Tibial artery (tissue), 4 donors: ENCODE data around the gene LRFN5.

Experiments used
- DNase-seq, 2 donors: peaks; one replicate each; pipeline ENCODE4 v3.0.0-alpha.2; 2019
- H3K27ac ChIP-seq, 2 donors: fragments of 200-600 bp; sonication (generic) in 1 of 2; 1 replicate in 1 of 2; 2 replicates in 1 of 2; pipeline ENCODE4 v1.5.1; 2018 to 2019; ENCODE audit warnings: mild to moderate bottlenecking in 1 of 2
- H3K27me3 ChIP-seq, 2 donors: fragments of 200-600 bp; sonication (generic) in 1 of 2; one replicate each; pipeline versions ENCODE4 v1.5.1 to v1.6.0; 2016 to 2019
- H3K36me3 ChIP-seq, 3 donors: fragments of 200-600 bp; sonication (generic) in 2 of 3; one replicate each; pipeline ENCODE4 v1.5.1; 2016 to 2019; ENCODE audit warnings: mild to moderate bottlenecking in 2 of 3
- H3K4me1 ChIP-seq, 4 donors: fragments of 200-600 bp; sonication (generic) in 2 of 4; 1 replicate in 3 of 4; 2 replicates in 1 of 4; pipeline ENCODE4 v1.5.1; 2016 to 2019
- H3K4me3 ChIP-seq, 2 donors: fragments of 200-600 bp; sonication (generic) in 1 of 2; 1 replicate in 1 of 2; 2 replicates in 1 of 2; pipeline ENCODE4 v1.5.1; 2018 to 2019; ENCODE audit warnings: mild to moderate bottlenecking in 2 of 2
- H3K9me3 ChIP-seq, 3 donors: fragments of 200-600 bp; sonication (generic) in 1 of 3; one replicate each; pipeline ENCODE4 v1.5.1; 2016 to 2019
- intact Hi-C: fragments of 100-400 bp; cut with DNase I; formaldehyde crosslinking; loops from one replicate; pipeline ENCODE4 v1.15.0; 2023; ENCODE audit warnings: low total_unique reads
- TF ChIP-seq, protein P1 (sequence below), 2 experiments: fragments of 200-600 bp in 1 of 2; fragments of 450-650 bp in 1 of 2; IDR thresholded peaks; one replicate each; pipeline ENCODE4 v1.5.1; 2017 to 2019; ENCODE audit warnings: antibody characterized with exemption in 2 of 2, mild to moderate bottlenecking in 1 of 2, moderate library complexity in 1 of 2

Gene LRFN5

DNA sequence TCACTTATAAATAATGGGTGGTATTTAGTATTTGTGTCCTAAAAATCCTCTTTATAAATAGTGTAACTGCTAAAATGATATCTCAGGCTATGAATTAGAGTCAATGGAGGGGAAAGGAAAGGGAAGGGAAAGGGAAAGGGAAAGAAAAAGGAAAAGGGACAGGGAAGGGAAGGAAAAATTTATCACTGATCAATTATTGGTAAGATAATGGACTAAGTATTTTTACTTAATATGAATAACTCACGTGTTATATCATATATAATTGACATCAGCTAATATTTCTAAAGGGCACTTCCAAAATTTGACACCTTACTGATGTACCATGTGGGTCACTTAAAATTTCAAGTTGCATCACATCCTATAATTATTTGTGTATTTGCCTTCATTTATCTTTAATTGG is 193.1 kb downstream of the LRFN5 start:
- no peak overlapping the region for H3K4me3 ChIP-seq
- no peak for DNase-seq
- TF ChIP-seq, protein P1, sequence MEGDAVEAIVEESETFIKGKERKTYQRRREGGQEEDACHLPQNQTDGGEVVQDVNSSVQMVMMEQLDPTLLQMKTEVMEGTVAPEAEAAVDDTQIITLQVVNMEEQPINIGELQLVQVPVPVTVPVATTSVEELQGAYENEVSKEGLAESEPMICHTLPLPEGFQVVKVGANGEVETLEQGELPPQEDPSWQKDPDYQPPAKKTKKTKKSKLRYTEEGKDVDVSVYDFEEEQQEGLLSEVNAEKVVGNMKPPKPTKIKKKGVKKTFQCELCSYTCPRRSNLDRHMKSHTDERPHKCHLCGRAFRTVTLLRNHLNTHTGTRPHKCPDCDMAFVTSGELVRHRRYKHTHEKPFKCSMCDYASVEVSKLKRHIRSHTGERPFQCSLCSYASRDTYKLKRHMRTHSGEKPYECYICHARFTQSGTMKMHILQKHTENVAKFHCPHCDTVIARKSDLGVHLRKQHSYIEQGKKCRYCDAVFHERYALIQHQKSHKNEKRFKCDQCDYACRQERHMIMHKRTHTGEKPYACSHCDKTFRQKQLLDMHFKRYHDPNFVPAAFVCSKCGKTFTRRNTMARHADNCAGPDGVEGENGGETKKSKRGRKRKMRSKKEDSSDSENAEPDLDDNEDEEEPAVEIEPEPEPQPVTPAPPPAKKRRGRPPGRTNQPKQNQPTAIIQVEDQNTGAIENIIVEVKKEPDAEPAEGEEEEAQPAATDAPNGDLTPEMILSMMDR (IDR thresholded peaks at IDR 0.05), result no peak
- no peaks in the 10 kb centered on the region for H3K9me3 ChIP-seq
- intact Hi-C loops, result no loop called here
- no peaks in the 10 kb centered on the region for H3K4me1 ChIP-seq
- H3K27ac ChIP-seq, result no peak overlapping the region
- H3K27me3 ChIP-seq, result no peaks in the 10 kb centered on the region
- no peaks in the 10 kb centered on the region for H3K36me3 ChIP-seq

DNA sequence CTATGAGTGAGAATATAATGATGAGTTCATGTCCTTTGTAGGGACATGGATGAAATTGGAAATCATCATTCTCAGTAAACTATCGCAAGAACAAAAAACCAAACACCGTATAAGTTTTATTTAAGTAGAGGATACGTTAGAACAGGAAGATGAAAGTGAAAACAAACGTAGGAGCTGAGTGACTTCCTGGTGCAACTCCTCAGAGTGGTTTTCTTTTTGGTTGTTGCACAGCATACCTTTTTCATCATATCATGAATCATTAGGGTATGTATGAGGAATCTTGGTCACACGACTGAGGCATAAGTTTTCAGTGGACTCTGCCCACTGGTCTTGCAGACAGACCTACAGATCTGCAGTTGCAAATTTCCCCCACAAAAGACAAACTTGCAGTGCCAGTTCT is 199.0 kb downstream of the LRFN5 start:
- Histone ChIP-seq H3K27ac (no peak overlapping the region), H3K9me3 (no peaks in the 10 kb centered on the region), H3K27me3 (no peaks in the 10 kb centered on the region), H3K4me3 (no peak overlapping the region), H3K36me3 (no peaks in the 10 kb centered on the region), H3K4me1 (no peaks in the 10 kb centered on the region)
- TF ChIP-seq, protein P1 (IDR thresholded peaks at IDR 0.05), result no peak
- intact Hi-C loops, result no loop called here
- no peak for DNase-seq

DNA sequence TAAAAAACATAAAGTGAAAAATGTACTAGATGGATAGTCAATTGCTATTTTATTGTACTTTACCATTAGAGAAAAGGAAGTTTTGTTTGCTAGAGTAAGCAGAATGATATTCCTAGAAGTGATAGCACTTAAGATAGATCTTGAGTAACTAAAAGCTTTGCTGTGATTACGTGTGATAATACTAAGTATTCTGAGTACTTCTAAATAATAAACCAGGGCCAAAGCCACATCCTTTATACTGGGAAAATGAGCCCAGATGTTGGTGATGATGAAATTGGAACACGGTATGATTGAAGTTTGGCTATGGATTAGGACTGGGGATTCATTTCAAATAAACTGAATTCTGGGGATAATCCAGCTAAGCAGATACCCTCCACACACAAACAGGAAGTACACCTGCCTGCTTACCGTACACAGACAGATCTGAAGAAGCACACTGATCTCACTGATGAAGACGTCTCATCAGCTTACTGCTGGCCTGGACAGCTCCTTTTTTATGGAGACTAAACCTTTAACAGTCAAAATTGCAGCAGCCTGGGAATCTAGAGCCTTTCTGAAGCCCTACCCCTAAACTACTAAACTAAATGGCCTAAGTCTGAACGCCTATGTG is 199.8 kb downstream of the LRFN5 start:
- Histone ChIP-seq H3K4me3 (no peak overlapping the region), H3K4me1 (no peaks in the 10 kb centered on the region)
- intact Hi-C loops, result no loop called here

DNA sequence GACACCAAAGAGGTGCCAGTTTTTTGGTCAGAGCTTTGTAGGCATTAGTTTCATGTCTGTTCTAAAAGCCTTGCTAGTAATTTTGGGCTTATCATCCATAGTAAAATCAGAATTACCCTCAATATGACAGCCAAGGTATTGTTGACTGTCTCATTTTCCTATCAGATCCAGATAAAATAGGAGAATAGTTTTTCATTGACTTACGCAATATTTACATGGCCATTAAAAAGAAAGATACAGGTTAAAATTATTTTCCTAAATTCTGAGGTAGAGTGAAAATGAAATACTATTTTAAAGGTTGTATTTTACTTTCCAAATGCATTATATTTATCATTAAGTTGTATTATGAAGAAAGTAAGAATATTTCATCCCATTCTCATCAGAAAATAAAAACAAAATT is 203.7 kb downstream of the LRFN5 start:
- no peak for DNase-seq
- TF ChIP-seq, protein P1 (IDR thresholded peaks at IDR 0.05), result no peak
- Histone ChIP-seq H3K9me3 (no peaks in the 10 kb centered on the region), H3K27ac (no peak overlapping the region), H3K4me3 (no peak overlapping the region), H3K27me3 (no peaks in the 10 kb centered on the region), H3K36me3 (no peaks in the 10 kb centered on the region), H3K4me1 (no peaks in the 10 kb centered on the region)
- intact Hi-C loops, result no loop called here

More for the DNA sequence above, 199.8 kb downstream of the LRFN5 start:
- no peaks in the 10 kb centered on the region for H3K27me3 ChIP-seq
- TF ChIP-seq, protein P1 (IDR thresholded peaks at IDR 0.05), result no peak
- H3K36me3 ChIP-seq, result no peaks in the 10 kb centered on the region
- no peak overlapping the region for H3K27ac ChIP-seq
- H3K9me3 ChIP-seq, result no peaks in the 10 kb centered on the region
- no peak for DNase-seq

DNA sequence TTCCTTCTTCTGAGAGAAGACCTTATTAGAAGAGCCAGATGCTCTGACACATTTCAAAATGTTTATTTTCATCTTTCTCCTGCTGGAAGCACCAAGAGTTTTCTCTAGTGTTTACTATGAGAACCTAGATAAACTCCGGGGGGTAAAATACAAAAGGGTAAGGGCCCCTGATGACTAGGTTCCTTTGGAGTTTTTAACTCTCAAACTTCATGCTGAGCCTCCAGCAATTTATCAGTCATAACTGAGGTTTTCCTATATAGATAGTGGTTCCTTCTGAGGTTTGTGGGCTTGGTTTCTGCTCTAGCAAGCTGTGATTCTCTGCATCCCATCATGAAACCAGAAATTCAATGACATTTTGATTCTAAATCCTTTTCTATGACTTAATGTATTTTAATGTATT is 210.9 kb downstream of the LRFN5 start:
- no peaks in the 10 kb centered on the region for H3K36me3 ChIP-seq
- H3K27me3 ChIP-seq, result no peaks in the 10 kb centered on the region
- no peak for DNase-seq
- H3K4me1 ChIP-seq, result no peaks in the 10 kb centered on the region
- no peak overlapping the region for H3K27ac ChIP-seq
- no peaks in the 10 kb centered on the region for H3K9me3 ChIP-seq
- TF ChIP-seq, protein P1 (IDR thresholded peaks at IDR 0.05), result no peak
- intact Hi-C loops, result no loop called here
- no peak overlapping the region for H3K4me3 ChIP-seq

DNA sequence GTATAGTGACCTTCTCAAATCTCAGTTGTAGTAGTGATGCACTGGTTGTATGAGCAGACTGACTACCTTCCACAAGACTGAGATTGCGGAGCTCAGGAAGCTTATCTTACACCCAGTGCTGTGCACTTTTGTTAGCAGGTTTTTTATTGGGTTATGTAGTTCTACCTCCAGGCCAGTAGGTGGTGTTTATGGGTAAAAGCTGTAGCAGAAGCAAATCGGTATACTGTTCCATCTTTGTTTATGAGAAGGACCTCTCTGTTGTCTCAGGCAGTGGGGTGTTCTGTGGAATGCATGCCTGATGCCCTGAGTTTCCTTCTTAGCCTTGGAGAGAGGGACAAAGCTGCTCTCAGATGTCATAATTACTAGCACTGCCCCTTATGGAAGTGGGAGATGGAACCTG is 217.8 kb downstream of the LRFN5 start:
- Histone ChIP-seq H3K4me1 (no peaks in the 10 kb centered on the region), H3K27ac (no peak overlapping the region), H3K9me3 (no peaks in the 10 kb centered on the region), H3K36me3 (no peaks in the 10 kb centered on the region), H3K4me3 (no peak overlapping the region), H3K27me3 (no peaks in the 10 kb centered on the region)
- intact Hi-C loops, result no loop called here
- TF ChIP-seq, protein P1 (IDR thresholded peaks at IDR 0.05), result no peak
- no peak for DNase-seq
